ENCODE measurements around the gene SLC6A11.

SLC6A11 gene

DNA sequence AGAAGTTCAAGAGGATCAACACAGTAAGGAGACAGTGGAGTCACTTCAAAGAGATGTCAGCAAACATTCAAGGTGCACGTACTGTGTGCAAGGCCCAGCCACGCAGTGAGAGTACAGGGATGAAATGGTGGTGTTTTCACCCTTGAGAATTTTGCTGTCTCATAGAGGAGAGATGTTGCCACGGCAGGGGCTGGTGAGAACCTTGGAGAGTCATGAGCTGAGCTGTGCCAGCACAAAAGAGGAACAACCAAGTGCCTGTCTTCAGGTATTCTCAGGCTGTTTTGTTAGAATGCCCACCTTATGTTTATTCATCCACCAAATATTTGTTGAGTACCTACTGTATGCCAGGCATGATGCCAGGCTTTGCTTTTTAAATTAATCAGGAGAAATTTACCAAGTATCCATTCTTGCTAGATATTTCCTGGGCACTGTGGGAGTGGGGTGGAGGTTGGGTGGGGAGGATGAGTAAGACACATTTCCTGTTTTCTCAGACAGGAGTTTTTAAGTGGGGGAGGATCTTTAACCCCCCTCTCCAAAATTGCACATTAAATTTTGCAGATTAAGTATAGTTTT is 72.6 kb downstream of the SLC6A11 start:
- DNase-seq (ENCODE audit: low spot score): no peak

DNA sequence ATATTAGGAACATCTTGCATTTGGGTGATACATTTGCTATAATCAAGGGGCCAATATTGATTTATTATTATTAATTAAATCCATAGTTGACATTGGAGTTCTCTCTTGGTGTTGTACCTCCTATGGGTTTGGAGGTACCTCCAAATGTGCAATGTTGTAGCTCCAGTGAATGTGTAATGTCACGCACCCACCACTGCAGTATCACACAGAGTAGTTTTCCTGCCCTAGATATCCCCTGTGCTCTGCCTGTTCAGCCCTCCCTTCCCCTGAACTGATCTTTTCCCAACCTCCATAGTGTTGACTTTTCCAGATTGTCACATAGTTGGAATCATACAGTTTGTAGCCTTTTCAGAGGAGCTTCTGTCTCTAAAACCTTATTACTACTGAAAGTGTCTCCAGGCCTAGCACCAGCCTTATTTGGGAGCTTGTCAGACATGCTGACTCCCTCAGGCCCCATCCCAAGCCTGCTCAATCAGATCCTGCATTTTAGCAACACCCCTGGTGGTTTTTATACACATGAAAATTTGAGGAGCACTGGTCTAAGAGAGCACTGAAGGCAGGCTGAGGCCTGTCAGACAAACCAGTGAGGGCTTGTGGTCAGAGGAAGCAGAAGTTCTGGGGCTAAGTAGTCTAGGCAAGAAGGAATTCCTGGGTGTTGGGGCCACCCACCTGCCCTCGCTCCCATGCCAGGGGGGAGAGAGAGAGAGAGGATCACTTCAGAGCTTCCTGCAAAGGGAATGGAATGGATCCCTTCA is 73.4 kb downstream of the SLC6A11 start:
- no peak for DNase-seq (ENCODE audit: low spot score)

DNA sequence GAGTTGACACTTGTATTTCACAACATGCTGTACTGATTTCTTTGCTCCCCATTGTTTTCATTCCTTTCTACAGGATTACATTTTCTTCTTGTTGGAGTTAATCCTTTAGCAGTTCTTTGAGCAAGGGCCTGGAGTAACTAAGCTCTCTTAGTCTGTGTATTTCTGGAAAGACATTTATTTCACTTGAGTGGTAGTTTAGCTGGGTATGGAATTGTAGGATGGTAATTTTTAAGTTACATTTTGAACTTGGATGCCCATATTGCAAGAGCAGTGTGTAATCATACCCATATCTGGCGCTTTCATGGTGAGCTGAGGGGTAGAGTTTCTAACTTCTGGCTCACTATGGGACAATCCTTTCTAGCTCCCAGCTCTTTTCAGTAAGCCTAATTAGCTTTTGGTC is 74.6 kb downstream of the SLC6A11 start:
- no peak for DNase-seq (ENCODE audit: low spot score)

DNA sequence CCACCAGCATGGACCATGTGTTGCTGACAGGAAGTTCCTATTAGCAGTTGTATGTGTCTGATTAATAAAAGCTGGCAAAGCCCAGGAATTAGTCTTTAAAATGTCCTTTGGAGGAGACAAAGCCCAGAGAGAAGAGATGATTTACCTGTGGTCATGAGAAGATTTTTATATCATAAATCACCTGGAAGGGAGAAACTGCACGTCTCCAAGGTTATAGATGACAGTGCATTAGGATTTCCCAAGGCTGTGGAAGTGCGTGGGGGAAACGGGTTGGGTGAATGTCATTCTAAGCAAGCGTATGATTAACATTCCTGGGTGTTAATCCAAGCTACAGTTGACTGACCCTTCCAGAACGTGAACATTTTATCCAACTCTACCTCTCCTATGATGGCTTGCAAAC is 76.6 kb downstream of the SLC6A11 start:
- DNase-seq (ENCODE audit: low spot score): no peak

- no peak for DNase-seq (ENCODE audit: low spot score)
Measured at GRCh38 chr3:10901296-10901945, 85.4 kb downstream of the SLC6A11 start.

GRCh38 chr3:10907262-10907661 is 91.2 kb downstream of the SLC6A11 start:
- no peak for DNase-seq (ENCODE audit: low spot score)

- DNase-seq (ENCODE audit: low spot score): no peak
Measured at GRCh38 chr3:10910367-10910766, 94.3 kb downstream of the SLC6A11 start.

DNA sequence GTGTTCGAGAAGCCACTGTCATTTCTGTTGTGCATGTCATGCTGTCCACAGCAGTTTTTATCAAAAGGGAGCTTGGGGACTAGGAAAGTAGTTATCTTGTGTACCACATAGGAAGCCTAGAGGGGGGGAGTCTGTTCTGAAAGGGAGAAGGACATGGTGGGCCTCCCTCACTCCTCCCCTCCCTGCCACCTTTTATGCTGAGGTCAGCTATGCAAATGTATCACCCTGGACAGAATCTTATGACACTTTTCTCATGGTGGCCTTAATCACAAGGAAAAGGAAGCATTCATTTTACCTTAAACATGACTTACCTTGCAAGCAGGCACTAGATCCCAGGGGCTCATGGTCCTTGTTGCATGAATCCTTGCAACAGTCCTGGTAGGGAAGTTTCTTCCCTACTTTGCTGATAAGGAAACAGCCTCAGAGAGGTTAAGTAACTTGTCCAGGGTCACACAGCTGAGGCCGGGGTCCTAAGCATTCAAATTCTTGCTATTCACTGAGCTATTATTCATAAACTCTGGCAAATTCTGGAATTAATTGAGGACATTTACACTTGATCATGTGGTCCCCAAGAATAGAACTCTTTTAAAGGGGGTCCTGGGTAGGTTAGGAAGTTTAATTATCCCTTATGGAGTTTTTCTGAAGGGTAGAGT is 95.4 kb downstream of the SLC6A11 start:
- DNase-seq (ENCODE audit: low spot score): no peak

DNA sequence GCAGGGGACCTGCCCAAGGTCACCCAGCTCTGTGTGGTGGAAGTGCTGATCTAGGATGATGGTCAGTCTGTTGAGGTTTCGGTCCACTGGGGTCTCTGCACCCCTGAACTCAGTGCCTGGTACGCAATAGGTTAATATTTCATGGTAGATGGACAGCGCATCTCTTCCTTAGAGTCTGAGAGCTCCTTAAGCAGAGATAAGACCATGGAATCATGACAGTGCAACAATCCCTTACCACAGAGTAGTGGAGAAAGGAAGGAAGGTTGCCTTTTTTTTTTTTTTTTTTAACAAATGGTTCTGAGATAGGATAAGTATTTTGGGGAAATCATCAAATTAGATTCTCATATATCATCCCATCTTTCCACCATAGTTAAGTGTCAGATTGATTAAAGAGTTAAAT is 96.8 kb downstream of the SLC6A11 start:
- DNase-seq (ENCODE audit: low spot score): no peak

- no peak for DNase-seq (ENCODE audit: low spot score)
Measured at GRCh38 chr3:10915376-10915775, 99.3 kb downstream of the SLC6A11 start.

DNA sequence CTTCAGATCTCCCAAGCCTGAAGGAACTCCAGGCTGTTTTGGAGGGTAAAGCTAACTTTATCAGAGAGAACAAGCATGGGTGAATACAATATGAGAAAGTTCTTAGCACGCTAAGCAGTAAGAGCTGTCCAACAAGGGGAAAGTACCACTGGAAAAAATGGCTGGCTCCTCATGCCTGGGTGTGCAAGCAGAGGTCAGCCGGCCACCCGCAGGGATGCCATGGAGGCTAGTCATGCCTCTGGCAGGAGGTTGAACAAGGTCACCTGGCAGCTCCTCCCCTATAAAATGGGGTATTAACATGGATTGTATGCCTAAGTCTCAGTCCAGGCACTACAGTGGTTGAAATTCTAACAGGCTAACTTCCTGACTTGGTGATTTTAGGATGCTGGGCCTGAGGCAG is 101.1 kb downstream of the SLC6A11 start:
- DNase-seq (ENCODE audit: low spot score): no peak

- DNase-seq (ENCODE audit: low spot score): no peak
Measured at GRCh38 chr3:10918011-10918410, 102.0 kb downstream of the SLC6A11 start.

- DNase-seq (ENCODE audit: low spot score): no peak
Measured at GRCh38 chr3:10919636-10920035, 103.6 kb downstream of the SLC6A11 start.

GRCh38 chr3:10925436-10926255 is 109.6 kb downstream of the SLC6A11 start:
- DNase-seq (ENCODE audit: low spot score): no peak

DNA sequence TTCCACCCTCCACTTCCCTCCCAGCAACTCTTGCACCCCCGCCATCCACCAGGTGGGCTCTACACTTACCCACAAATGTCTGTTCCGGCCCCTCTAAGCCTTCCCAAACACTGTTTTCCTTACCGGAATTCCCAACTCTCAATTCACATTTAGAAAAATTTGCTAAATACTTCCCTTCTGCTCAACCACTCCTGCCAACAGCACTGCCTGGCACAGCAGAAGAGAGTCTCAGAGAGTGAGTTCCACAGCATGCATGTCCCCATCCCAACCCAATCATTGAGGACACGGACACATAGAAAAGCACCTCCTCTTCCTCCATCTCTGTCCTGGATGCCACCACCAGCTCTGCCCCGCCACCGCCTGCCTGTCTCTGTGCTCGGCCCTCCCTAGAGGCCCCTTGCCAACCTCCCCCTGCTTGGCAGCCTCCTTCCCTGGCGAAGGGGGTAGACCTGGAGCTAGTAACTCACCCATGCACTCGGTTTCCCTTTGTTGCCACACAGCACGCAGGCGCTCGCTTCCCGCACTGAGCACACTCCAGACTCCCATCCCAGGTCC is 110.3 kb downstream of the SLC6A11 start:
- no peak for DNase-seq (ENCODE audit: low spot score)

DNA sequence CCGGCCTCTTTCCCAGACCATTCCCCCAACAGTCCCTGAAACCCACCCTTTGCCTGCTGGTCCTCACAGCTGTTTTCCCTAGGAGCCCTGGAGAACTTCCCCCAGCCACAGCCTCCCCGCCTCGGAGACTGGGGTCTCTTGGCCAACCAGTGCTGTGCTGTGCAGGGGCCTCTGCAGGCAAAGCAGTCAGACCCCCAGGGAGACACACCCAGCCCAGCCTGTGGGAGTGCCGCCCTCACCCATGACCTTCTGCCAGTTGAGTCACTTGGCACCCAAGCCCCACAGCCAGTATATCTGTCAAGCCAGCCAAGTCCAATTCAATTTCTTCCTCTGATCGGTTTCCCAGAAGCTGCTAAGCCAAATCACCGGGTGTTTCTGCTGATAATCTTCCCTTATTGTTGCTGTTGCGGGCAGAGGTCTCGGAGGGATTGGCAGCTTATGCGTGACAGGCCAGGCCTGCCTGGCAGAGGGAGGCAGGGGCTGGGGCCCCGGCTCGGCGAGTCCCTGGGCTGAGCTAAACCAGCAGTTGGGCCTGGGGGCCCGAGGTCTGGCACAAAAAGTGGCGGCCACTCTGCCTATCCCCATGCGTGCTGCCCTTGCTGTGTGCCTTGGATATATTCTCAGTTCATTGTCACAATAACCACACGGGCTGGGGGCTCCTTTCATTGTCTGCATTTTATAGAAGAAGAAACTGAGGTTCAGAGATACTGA is 110.9 kb downstream of the SLC6A11 start:
- no peak for DNase-seq (ENCODE audit: low spot score)

GRCh38 chr3:10927551-10927950 is 111.5 kb downstream of the SLC6A11 start:
- no peak for DNase-seq (ENCODE audit: low spot score)

DNA sequence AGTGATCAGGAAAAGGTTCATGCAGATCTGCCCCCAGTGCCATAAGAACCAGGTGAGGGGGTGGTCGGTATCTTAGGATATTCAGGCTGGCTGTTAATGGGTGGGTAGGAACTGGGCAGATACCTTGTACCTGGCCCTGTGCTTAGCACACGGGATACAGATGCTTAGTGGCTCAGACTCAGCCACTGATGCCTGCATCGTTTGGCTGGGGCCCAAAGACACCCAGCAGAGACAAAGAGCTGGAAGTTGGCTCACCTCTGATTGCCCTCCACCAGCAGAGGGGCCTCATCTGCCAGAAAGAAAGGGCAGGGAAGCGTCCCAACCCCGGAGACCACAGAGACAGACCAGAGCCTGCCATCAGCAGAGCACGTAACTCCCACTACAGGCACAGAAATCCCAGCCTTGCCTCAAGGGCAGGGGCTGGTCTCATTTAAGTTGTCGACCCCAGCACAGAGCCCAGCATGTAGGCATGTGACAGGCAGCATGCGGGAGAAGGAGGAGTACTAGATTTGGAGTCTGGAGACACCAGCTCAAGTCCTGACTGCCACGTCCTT is 112.5 kb downstream of the SLC6A11 start:
- DNase-seq (ENCODE audit: low spot score): no peak

GRCh38 chr3:10928961-10929471 is 113.0 kb downstream of the SLC6A11 start:
- no peak for DNase-seq (ENCODE audit: low spot score)

- DNase-seq (ENCODE audit: low spot score): no peak
Measured at GRCh38 chr3:10929978-10930665, 114.1 kb downstream of the SLC6A11 start.
